ENCODE data around the gene SRSF3.
A peak's percentile ranks its signal among the peaks of the same experiment; 100 is the strongest.
"Not testable (repeated sequence)": the region's sequence is repeated elsewhere in the genome, so short reads cannot be mapped to it uniquely, and the experiment has no call there.

The SRSF3 gene

GRCh38 chr6:36594029-36594815 lies at the start of gene SRSF3:
SRSF3 (plus strand) TSS chr6:36594362; CDS start chr6:36596763, 2,401 bp downstream.
- DNase-seq (ENCODE audit: low spot score) = peak; percentile 97

GRCh38 chr6:36545767-36546307 lies 48.3 kb upstream of the SRSF3 start:
- no peak for DNase-seq (ENCODE audit: low spot score)

DNA sequence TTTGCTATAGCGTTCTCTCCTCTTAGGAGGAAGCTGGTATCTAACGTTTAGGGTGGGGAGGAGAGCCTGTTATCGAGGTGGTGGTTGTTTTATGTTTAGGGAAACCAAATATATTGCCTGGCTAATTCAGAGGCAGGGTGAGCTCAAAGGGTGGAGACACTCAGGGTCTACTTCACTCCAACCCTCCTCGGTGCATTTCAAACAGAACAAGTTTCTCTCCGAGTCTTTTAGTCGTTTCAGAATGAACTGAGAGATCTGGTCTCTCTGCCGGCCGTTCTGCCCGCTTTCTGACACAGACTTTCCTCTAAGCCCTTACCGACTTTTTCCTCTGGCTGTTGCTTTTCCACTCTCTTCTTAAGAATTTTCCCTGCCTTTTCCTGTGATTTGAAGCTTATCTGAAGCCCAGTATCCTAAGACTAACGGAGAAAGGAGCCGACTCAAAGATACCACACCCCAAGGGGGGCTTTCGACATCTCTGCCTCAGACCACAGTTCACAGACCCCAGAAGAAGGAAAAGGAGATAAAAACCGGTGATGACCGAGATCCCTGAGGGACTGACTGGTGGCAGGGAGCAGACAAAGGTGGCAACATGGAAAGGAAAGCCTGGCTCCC lies 47.7 kb upstream of the SRSF3 start:
- DNase-seq (ENCODE audit: low spot score) = peak; percentile 15

DNA sequence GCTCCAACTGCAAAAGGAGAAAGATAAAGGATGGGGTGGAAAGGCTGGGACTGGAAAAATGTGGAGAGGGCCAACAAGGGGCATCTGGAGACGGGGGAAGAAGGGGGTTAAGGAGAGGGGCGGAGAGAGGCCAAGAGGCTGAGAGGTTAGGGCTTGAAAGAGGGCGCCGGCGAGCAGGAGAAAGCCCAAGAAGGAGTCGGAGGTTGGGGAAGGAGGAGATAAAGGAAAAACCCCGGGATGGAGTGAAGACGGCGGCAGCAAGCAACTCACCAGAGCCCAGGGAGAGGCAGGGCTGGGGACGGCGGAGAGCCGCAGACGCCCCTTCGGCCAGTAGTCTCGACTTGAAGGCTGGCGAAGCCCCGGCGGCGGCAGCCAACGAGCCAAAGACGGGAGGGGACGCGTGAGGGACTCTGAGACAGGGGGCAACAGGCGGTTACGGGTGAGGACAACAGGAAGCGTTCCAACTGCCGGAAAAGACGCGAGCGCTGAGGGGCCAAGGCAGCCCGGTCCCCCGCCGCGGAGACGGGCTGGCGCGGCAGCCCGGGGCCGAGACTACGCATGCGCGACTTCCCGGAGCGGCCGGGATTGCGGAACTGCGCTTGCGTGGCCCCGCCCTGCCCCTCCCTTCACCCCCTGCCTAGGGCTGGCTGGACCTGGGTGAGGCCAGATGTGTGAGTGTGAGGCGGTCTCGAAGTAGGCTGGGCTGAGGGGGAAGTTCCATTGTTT lies 47.1 kb upstream of the SRSF3 start, which contains the start of gene STK38:
STK38 (minus strand) TSS at position 560 of the 726 bp plus-strand sequence. CDS start 7,277 bp downstream, outside the sequence.
- peak; percentile 99 for DNase-seq (ENCODE audit: low spot score)

GRCh38 chr6:36547646-36548400 lies 46.3 kb upstream of the SRSF3 start:
- no peak for DNase-seq (ENCODE audit: low spot score)

- no peak for DNase-seq (ENCODE audit: low spot score)
These were observed 45.8 kb upstream of the SRSF3 start for GRCh38 chr6:36548401-36548743.

DNA sequence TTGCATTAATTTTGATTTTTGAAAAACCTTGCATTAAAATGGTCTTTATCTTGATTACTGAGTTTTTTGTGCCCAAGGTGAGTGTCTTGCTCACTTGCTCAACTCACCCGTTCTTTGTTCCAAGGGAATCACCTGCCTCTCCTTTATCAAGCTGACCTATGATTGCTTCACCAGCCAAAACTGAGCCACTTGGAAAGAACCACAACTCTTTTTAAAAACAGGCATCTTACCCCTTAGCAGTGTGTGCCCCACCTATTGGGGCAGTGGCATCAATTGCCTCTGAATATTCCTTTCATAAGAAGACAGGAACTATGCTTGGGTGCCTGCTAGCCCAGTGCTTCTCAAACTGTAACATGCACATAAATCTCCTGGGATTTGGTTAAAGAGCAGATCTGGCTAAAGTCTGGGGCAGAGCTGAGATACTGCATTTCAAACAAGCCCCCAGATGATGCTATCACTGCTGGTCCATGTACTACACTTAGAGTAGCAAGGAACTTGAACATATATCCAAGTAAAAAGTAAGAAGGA lies 43.6 kb upstream of the SRSF3 start:
- DNase-seq (ENCODE audit: low spot score) = no peak

DNA sequence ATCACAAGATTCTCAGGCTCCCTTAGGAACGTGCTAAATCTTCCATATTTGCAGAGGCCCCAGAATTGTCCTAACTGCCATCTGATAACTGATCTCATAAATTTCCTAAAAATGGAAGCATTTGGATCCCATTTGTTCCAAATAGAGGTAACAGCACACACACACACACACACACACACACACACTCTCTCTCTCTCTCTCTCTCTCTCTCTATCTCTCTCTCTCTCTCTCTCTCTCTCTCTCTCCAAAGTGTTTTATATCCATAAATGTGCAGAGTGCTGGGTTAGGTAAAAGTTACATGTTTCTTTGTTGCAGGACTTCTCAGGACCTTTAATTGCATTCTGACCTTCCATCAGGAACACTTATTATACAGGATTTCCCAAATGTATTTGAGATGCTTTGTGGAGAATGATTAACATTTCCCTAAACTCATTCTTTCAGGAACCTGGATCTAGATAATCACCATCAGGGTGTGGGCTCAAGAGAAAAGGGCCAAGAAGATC lies 38.4 kb upstream of the SRSF3 start:
- no peak for DNase-seq (ENCODE audit: low spot score)

DNA sequence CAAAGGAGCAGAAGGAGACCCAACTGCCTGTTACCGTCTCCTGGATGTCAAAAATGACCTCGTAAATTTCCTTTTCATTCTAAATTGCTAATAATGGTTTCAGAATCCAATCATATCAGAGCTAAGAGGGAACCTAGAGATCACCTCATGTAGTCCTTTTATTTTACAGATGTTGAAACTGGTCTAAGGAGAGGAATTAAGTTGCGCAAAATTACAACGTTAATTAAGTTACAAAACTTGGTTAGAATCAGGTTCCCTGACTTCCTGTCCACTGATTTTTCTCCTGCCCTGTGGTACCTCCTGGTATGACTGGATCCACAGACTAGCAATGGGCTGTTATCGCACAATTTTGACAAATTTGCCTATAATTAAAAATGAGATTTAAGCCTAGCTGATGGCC lies 37.9 kb upstream of the SRSF3 start:
- DNase-seq (ENCODE audit: low spot score) = no peak

- DNase-seq (ENCODE audit: low spot score) = no peak
These were observed 35.0 kb upstream of the SRSF3 start for GRCh38 chr6:36559011-36559793.

DNA sequence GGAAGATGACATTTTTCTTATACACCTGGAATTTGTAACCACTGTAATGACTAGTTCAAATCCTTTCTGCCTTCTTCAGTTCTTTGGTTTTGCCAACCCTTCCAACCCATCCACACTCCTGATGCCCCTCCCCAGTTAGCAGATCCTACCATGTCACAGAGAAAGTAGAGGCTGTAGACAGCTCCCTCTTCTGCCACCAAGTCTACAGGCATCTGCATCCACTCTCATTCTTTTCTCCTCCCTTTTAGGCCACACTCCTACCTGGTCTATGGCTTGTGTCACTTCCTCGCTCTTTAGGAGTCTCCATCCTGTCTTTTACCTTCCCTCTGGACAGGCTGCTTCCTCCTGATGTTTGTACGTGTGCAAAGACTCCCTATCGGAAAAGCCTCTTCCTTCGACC lies 33.3 kb upstream of the SRSF3 start:
- DNase-seq (ENCODE audit: low spot score) = no peak

- no peak for DNase-seq (ENCODE audit: low spot score)
These were observed 30.8 kb upstream of the SRSF3 start for GRCh38 chr6:36563237-36563927.

GRCh38 chr6:36563928-36564284 lies 30.3 kb upstream of the SRSF3 start:
- DNase-seq (ENCODE audit: low spot score) = no peak

DNA sequence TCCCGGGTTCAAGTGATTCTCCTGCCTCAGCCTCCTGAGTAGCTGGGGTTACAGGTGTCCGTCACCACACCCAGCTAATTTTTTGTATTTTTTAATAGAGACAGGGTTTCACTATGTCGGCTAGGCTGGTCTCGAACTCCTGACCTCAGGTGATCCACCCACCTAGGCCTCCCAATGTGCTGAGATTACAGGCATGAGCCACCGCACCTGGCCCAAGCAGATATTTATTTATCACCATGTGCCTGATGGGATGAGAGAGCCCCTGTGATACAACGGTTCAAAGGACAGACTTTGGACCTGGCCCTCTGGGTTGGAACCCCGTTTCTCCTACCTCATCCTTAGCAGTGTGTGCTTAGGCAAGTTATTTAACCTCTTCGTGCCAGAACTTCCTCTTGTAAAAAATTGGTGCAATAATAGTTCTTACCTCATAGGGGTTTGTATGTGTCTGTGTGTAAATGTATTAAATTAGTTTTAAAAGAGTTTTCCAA lies 27.7 kb upstream of the SRSF3 start:
- DNase-seq (ENCODE audit: low spot score) = no peak

DNA sequence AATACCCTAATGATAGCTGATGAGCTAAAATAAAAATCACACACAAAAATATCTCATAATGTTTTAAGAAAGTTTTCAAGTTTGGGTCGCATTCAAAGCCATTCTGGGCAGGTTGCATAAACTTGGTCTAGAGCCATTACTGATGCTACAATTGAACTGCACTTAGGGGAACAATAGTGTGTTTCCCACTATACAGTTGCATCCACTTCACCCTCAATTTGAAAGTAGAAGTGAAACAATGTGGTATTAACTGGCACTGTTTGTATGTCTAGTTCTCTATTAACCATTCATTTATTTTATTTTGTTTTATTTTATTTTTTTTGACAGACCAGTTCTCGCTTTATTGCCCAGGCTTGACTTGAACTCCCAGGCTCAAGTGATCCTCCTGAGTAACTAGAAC lies 23.9 kb upstream of the SRSF3 start:
- no peak for DNase-seq (ENCODE audit: low spot score)

GRCh38 chr6:36571122-36572043 lies 22.8 kb upstream of the SRSF3 start:
- DNase-seq (ENCODE audit: low spot score) = no peak

DNA sequence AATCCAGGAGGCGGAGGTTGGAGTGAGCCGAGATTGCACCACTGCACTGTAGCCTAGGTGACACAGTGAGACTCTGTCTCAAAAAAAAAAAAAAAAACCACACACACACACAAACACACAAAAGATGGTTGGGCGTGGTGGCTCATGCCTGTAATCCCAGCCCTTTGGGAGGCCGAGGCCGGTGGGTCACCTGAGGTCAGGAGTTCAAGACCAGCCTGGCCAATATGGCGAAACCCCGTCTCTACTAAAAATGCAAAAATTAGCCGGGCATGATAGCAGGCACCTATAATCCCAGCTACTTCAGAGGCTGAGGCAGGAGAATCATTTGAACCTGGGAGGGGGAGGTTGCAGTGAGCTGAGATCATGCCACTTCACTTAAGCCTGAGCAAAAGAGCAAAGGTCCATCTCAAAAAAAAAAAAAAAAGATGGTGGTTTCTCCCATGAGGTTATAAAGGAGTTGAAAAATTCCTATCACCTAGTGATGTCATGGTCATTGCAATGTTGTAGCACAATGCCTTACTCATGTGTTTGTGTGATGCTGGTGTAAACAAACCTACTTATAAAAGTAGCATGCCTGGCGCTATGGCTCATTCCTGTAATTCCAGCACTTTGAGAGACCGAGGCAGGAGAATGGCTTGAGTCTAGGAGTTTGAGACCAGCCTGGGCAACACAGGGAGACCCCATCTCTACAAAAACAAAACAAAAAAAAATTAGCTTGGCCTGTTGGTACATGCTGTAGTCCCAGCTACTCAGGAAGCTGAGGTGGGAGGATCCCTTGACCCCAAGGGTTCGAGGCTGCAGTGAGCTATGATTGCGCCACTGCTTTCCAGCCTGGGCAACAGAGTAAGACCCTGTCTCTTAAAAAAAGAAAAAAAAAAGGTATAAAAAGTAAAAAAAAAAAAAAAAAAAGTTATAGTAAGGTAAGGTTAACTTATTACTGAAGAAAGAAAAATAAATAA lies 21.5 kb upstream of the SRSF3 start:
- DNase-seq (ENCODE audit: low spot score) = not testable (repeated sequence)

DNA sequence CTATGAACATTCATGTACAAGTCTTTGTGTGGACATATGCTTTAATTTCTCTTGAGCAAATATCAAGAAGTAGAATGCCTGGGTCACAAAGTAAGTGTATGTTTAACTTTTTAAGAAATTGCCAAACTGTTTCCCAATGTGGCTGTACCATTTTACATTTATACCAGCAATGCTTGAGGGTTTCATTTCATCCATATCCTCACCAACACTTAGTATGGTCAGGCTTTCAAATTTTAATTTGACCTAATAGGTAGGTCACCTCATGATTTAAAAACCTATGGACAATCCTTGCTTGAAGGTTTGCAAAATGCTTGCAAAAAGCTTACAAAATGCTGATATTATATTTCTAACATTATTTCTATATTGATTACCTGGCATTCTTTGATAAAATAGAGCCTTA lies 19.5 kb upstream of the SRSF3 start:
- no peak for DNase-seq (ENCODE audit: low spot score)
